GM18499 (cell line): ENCODE measurements around the gene PRKG1.

Source experiments
- ATAC-seq: cut with Tn5 transposase; IDR thresholded peaks from one replicate; pipeline ENCODE4 v1.9.1; 2021; ENCODE audit warnings: moderate number of reproducible peaks; ENCODE audit not compliant: insufficient read depth, unreplicated experiment

The PRKG1 gene

DNA sequence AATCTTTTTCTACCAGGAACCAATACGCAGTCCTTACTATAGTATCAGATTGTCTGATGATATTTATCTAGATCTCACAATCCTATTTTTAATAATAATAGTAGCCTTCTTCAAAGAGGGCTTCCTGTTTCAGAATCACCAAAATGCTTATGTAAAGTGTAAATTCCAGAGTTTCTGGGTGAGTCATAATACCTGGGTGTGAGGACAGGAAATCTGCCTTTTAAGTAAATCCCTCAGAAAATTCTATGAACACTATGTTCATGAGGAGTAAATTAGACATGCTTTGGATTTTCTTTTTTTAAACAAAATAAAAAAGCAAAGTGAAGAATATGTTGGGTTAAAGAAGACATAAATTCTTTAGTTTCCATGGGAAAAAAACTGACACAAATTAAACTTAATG lies 1260.3 kb downstream of the PRKG1 start:
- ATAC-seq = no peak

DNA sequence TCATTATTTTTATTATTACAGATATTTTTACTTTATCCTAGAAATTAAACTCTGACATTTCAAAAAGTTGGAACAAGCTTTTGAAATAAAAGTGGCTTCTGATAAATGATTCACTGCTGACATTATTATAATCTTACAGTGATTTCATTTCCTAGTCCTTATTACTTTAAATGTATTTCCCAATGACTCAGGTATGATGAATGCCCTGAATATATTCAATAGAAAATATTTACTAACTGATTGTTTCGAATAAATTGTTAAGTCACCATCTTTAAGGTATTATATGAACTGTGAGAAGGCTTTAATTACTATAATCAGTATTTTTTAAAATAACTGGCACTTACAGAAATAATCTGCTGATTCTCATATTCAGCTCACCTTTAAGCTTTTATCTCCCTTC lies 1261.4 kb downstream of the PRKG1 start:
- ATAC-seq = no peak

GRCh38 chr10:52337225-52337624 lies 1262.9 kb downstream of the PRKG1 start:
- no peak for ATAC-seq

DNA sequence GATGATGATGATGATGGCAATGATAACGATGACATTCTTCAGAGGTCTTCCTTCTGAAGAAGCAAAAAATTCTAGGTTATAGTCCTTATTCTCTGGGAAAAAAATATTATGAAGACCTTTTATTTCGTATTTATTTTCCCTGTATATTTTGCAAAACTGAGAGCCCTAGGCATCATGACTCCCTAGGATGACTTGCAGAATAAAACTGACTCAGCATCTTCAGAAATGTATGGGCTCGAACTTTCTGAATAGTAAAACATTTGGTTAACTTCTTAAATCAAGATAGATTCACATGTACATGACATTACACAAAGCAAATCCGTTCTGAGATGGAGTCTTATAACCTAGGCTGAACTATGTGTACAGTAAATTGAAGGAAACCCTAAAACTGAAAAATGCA lies 1269.2 kb downstream of the PRKG1 start:
- ATAC-seq = no peak

DNA sequence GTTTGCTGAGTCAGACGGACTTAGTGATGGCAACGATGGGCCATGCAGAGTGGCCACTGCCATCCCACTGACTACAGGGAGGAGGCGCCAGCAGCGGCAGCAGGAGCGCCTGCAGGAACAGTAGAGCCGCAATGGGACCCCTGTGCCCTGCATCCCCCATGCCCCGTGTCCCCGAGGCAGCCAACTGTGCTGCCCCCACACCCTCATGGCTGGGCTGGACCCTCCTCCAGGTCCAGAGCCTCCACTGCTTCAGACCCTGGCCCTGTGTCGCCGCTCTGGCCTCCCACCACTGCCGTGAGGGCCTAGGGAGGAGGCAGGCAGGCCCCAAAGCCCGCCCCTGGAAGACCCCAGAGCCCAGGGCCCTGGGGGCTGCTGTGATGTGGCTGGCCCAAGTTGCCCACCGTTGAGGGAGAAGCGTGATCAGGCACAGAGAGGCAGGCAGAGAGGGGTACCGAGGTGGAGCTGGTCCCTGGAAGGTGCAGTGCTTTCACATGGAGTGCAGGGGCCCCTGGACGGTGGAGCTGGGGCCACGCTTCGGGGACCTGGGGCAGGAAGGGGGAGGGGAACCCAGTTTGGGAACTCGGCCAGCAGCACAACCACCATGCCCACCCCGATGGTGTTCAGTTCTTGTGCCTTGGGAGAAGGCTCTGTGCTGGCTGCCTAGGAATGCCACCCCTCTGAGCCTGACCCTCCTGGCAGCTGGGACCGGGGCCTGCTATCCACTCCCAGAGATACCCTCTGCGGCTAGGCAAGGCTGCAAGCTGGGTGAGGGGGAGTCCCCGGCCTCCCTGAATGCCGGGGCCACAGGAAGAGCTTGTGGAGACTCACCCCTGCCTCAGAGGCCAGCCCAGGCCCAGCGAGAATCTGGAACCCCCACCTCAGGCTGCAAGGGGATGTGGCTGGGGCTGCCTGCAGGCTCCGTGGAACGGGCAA lies 1272.4 kb downstream of the PRKG1 start:
- ATAC-seq = no peak

DNA sequence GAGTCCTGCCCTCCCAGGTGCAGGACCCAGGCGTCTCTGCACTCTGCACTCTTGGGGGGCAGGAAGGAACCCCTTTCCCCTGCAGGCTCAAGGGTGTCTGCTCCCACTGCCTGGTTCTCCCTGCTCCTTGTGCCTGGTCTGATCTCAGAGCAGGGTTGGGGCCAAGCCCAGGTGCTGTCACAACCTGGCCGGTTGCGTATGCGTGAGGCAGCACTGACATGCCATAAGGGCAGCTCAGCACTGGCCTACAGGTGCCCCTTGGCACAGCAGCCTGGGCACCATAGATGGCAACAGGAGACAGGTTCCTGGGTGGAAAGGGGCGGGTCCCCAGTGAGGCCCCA lies 1273.0 kb downstream of the PRKG1 start:
- ATAC-seq = no peak
